Umbilical cord (tissue), 2 donors: ENCODE measurements around the gene ZMIZ1. TPM values are rescaled to one million over a fixed set of nuclear protein-coding genes. Genes with fewer than 3 reads are reported as not detected.
A peak's percentile ranks its signal among the peaks of the same experiment; 100 is the strongest.

Source experiments
- DNase-seq: peaks from one replicate; pipeline ENCODE4 v3.0.0-alpha.2; 2015; ENCODE audit warnings: low spot score
- total RNA-seq: library from RNA; depleted of rRNA; stranded (reverse); fragments of >200 nt; gene quantifications from one replicate; pipeline ENCODE4 v1.2.3, GENCODE V29; 2014; ENCODE audit warnings: low replicate concordance; ENCODE audit not compliant: insufficient read depth

Gene ZMIZ1
- total RNA-seq, 1 donor from 2014 or later = 20.5 TPM

- no peak for DNase-seq
These were observed 48.3 kb downstream of the ZMIZ1 start for GRCh38 chr10:79116801-79117723.

GRCh38 chr10:79118286-79119202 is 49.8 kb downstream of the ZMIZ1 start:
- DNase-seq = no peak

- DNase-seq = no peak
These were observed 50.5 kb downstream of the ZMIZ1 start for GRCh38 chr10:79119306-79119705.

GRCh38 chr10:79123547-79123963 is 54.8 kb downstream of the ZMIZ1 start:
- DNase-seq = no peak

GRCh38 chr10:79124066-79124465 is 55.3 kb downstream of the ZMIZ1 start:
- no peak for DNase-seq

- DNase-seq = no peak
These were observed 56.3 kb downstream of the ZMIZ1 start for GRCh38 chr10:79125092-79125491.

GRCh38 chr10:79126351-79127080 is 57.8 kb downstream of the ZMIZ1 start:
- DNase-seq = no peak

- DNase-seq = no peak
These were observed 58.6 kb downstream of the ZMIZ1 start for GRCh38 chr10:79127151-79127961.

GRCh38 chr10:79128241-79128922 is 59.6 kb downstream of the ZMIZ1 start:
- no peak for DNase-seq

- no peak for DNase-seq
These were observed 60.1 kb downstream of the ZMIZ1 start for GRCh38 chr10:79128923-79129305.

- peak; percentile 70 for DNase-seq
These were observed 60.7 kb downstream of the ZMIZ1 start for GRCh38 chr10:79129361-79129997.

- DNase-seq = no peak
These were observed 61.5 kb downstream of the ZMIZ1 start for GRCh38 chr10:79130255-79130654.

- no peak for DNase-seq
These were observed 62.1 kb downstream of the ZMIZ1 start for GRCh38 chr10:79130846-79131245.

GRCh38 chr10:79131836-79132631 is 63.3 kb downstream of the ZMIZ1 start:
- DNase-seq = no peak

- no peak for DNase-seq
These were observed 64.1 kb downstream of the ZMIZ1 start for GRCh38 chr10:79132681-79133381.

GRCh38 chr10:79133416-79133815 is 64.7 kb downstream of the ZMIZ1 start:
- no peak for DNase-seq

GRCh38 chr10:79135790-79136189 is 67.0 kb downstream of the ZMIZ1 start:
- DNase-seq = no peak
